OCI-LY7 (cell line): Measurements from ENCODE around the gene CACNB2. TPM values are rescaled to one million over a fixed set of nuclear protein-coding genes. Genes with fewer than 3 reads are reported as not detected.

Experiments used
- BruUV-seq: library from RNA; stranded (reverse); fragments of 400-500 nt; replicated peaks from 2 replicates; lab custom pipeline; 2021; lab: Mats Ljungman, UMichigan
- CTCF ChIA-PET: fragments of 300-600 bp; sonication (Branson Sonifier 250); formaldehyde crosslinking; loops from one replicate; lab custom pipeline; 2022; ENCODE audit warnings: antibody characterized with exemption; ENCODE audit not compliant: unreplicated experiment; lab: Charles Lee
- POLR2A ChIA-PET: fragments of 300-600 bp; sonication (Branson Sonifier 250); formaldehyde crosslinking; loops from one replicate; lab custom pipeline; 2022; ENCODE audit warnings: antibody characterized with exemption; lab: Charles Lee
- DNase-seq: peaks from one replicate; pipeline ENCODE4 v3.0.0-alpha.2; 2015; ENCODE audit warnings: low spot score
- H2AFZ ChIP-seq: fragments of 200-600 bp; sonication (generic), shearing (Covaris generic); 2 replicates; pipeline ENCODE4 v1.6.1; 2014; ENCODE audit warnings: mild to moderate bottlenecking, antibody characterized with exemption, low read length, moderate library complexity
- H3K27ac ChIP-seq: fragments of 200-600 bp; sonication (generic); 2 replicates; pipeline ENCODE4 v1.5.1; 2014; ENCODE audit warnings: mixed run types, low read depth, mild to moderate bottlenecking, moderate library complexity, low read length, inconsistent platforms; ENCODE audit not compliant: poor library complexity, severe bottlenecking
- H3K36me3 ChIP-seq: fragments of 200-600 bp; sonication (generic); 2 replicates; pipeline ENCODE4 v1.6.1; 2014; ENCODE audit warnings: mild to moderate bottlenecking, antibody characterized with exemption, low read length, moderate library complexity, mixed read lengths; ENCODE audit not compliant: insufficient read depth
- H3K4me1 ChIP-seq: fragments of 200-600 bp; sonication (generic); 2 replicates; pipeline ENCODE4 v1.5.1; 2014; ENCODE audit warnings: mild to moderate bottlenecking, low read length; ENCODE audit not compliant: insufficient read depth, poor library complexity, severe bottlenecking
- H3K4me2 ChIP-seq: fragments of 200-600 bp; sonication (generic); 2 replicates; pipeline ENCODE4 v1.6.1; 2014; ENCODE audit warnings: mild to moderate bottlenecking, low read length
- H3K4me3 ChIP-seq: fragments of 200-600 bp; sonication (generic); 2 replicates; pipeline ENCODE4 v1.5.1; 2014; ENCODE audit warnings: mild to moderate bottlenecking, low read depth, low read length; ENCODE audit not compliant: poor library complexity, severe bottlenecking
- H3K79me2 ChIP-seq: fragments of 200-600 bp; sonication (generic); 2 replicates; pipeline ENCODE4 v1.6.1; 2016; ENCODE audit warnings: low read depth, mild to moderate bottlenecking, low read length, moderate library complexity, mixed read lengths; ENCODE audit not compliant: insufficient read depth
- H3K9me2 ChIP-seq: fragments of 200-600 bp; sonication (generic); 2 replicates; pipeline ENCODE4 v1.6.1; 2016; ENCODE audit warnings: mild to moderate bottlenecking, low read length, mixed read lengths; ENCODE audit not compliant: insufficient read depth
- H3K9me3 ChIP-seq: fragments of 200-600 bp; sonication (generic); 2 replicates; pipeline ENCODE4 v1.6.1; 2014; ENCODE audit warnings: mild to moderate bottlenecking, mixed run types, low read length, mixed read lengths
- H4K20me1 ChIP-seq: fragments of 200-600 bp; sonication (generic); 2 replicates; pipeline ENCODE4 v1.6.1; 2014; ENCODE audit warnings: mild to moderate bottlenecking, antibody characterized with exemption, low read length, moderate library complexity, mixed read lengths; ENCODE audit not compliant: insufficient read depth
- CTCF ChIP-seq: fragments of 200-600 bp; sonication (generic); conservative IDR thresholded peaks from 2 replicates; pipeline ENCODE4 v1.5.1; 2014; ENCODE audit warnings: mild to moderate bottlenecking, antibody characterized with exemption, low read length, moderate library complexity, mixed read lengths
- EZH2phosphoT487 ChIP-seq: fragments of 200-600 bp; sonication (generic); IDR thresholded peaks from 2 replicates; pipeline ENCODE4 v1.6.1; 2018; ENCODE audit warnings: low read depth, borderline replicate concordance, mild to moderate bottlenecking, mixed run types, antibody characterized with exemption, low read length, moderate library complexity, mixed read lengths
- intact Hi-C: fragments of 100-400 bp; cut with micrococcal nuclease; formaldehyde crosslinking; loops from one replicate; pipeline ENCODE4 v1.10.0; 2022; ENCODE audit not compliant: unreplicated experiment
- total RNA-seq, 2 experiments: library from RNA; depleted of rRNA in 1 of 2; stranded (reverse); fragments of >200 nt in 1 of 2; shearing (Covaris generic) in 1 of 2; gene quantifications; 2 replicates each; pipeline ENCODE4 v1.2.3, GENCODE V29; 2014 to 2022

The CACNB2 gene
- total RNA-seq, 2 experiments from 2014 or later = not detected

DNA sequence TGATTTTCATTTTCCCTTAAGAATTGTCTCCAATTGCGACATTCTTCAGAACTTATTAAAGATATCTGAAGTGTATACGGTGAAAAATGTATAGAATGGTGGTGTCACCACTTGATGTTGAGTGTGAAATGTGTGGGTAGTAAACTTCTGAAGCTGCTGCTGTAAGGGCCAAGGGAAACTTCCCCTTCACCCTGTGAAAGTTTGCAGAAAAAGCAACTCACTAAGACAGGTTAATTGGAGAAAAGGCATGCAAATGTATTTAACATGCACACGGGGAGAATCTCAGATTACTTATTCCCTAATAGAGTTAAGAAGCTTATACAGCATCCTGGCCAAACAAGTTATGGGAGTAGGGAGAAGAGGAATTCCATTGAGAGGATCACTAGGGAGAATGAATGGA is 338.1 kb downstream of the CACNB2 start:
- H2AFZ ChIP-seq = no peak overlapping the region
- H3K79me2 ChIP-seq = no peaks in the 10 kb centered on the region
- no peak for DNase-seq
- H4K20me1 ChIP-seq = no peaks in the 10 kb centered on the region
- no peak overlapping the region for H3K27ac ChIP-seq
- TF ChIP-seq EZH2phosphoT487 (no peak), CTCF (no peak)
- H3K36me3 ChIP-seq = no peaks in the 10 kb centered on the region
- no peaks in the 10 kb centered on the region for H3K9me3 ChIP-seq
- POLR2A ChIA-PET = interaction anchor here (0.6 kb wide), 1 partner anchor 24 kb away, joined by 8 read pairs; no protein-coding TSS in a partner anchor
- no TSS peak for BruUV-seq
- no peak overlapping the region for H3K4me2 ChIP-seq
- no peak overlapping the region for H3K4me3 ChIP-seq
- CTCF ChIA-PET = no interaction called here
- intact Hi-C loops = no loop called here
- H3K9me2 ChIP-seq = no peaks in the 10 kb centered on the region
- no peaks in the 10 kb centered on the region for H3K4me1 ChIP-seq

- Histone ChIP-seq H3K4me3 (no peak overlapping the region), H3K27ac (no peak overlapping the region), H3K9me3 (no peaks in the 10 kb centered on the region), H4K20me1 (no peaks in the 10 kb centered on the region), H3K36me3 (no peaks in the 10 kb centered on the region), H3K79me2 (no peaks in the 10 kb centered on the region), H2AFZ (no peak overlapping the region), H3K4me2 (no peak overlapping the region), H3K9me2 (no peaks in the 10 kb centered on the region), H3K4me1 (no peaks in the 10 kb centered on the region)
- BruUV-seq = no TSS peak
- no peak for DNase-seq
- intact Hi-C loops = no loop called here
- TF ChIP-seq CTCF (no peak), EZH2phosphoT487 (no peak)
- ChIA-PET POLR2A (no interaction called here), CTCF (no interaction called here)
Observed at GRCh38 chr10:18479502-18479901, 339.3 kb downstream of the CACNB2 start.

DNA sequence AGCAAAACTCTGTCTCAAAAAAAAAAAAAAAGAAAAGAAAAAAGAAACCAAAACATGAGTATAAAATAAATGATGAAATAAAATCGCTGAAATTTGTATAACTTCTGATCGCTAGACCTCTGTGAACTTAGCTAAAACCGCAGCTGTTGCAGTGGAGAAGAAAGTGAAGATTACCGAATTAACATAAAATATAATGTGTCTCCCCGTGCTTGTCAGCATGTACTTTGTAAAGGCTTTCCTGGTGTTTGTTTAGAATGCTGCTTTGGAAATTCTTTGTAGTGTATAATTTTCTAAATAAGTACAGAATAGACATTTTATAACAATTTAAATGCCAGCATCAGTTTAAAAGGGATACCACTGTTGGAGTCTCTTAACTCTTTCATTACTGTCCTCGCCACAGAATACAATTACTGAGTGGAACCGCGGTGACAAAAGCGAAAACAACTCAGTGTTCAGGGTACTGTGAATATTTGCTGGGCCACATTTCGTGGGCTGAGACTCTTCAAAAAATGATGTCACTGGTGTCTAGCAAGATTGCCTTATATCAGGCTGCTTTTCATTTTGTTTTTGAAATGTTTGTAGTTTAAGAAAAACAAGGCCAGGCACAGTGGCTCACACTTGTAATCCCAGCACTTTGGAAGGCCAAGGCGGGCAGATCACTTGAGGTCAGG is 343.4 kb downstream of the CACNB2 start:
- Histone ChIP-seq H3K4me1 (no peaks in the 10 kb centered on the region), H3K9me3 (no peaks in the 10 kb centered on the region), H3K27ac (no peak overlapping the region), H3K36me3 (no peaks in the 10 kb centered on the region), H3K4me3 (no peak overlapping the region), H3K4me2 (no peak overlapping the region), H4K20me1 (no peaks in the 10 kb centered on the region), H3K79me2 (no peaks in the 10 kb centered on the region), H3K9me2 (no peaks in the 10 kb centered on the region), H2AFZ (no peak overlapping the region)
- no peak for TF ChIP-seq EZH2phosphoT487
- TF ChIP-seq CTCF = no peak
- DNase-seq = no peak
- intact Hi-C loops = no loop called here
- BruUV-seq = no TSS peak
- ChIA-PET CTCF (no interaction called here), POLR2A (no interaction called here)
